Measurements from ENCODE around the gene CYP2E1. TPM values are rescaled to one million over a fixed set of nuclear protein-coding genes. Genes with fewer than 3 reads are reported as not detected.
"Not testable (repeated sequence)": the region's sequence is repeated elsewhere in the genome, so short reads cannot be mapped to it uniquely, and the experiment has no call there.

Gene CYP2E1
- total and polyA plus RNA-seq, 2 donors (not counting 1 experiment from before 2014, with no cell fraction given) = 0.50 to 0.90 TPM

- no peak overlapping the region for H3K27ac ChIP-seq (ENCODE audit: insufficient read depth, low read length)
Measured at GRCh38 chr10:133515471-133515870, 11.7 kb upstream of the CYP2E1 start.

GRCh38 chr10:133516057-133516456 is 11.1 kb upstream of the CYP2E1 start:
- H3K9ac ChIP-seq (ENCODE audit: insufficient read depth, low read length) = no peak overlapping the region
- no peak overlapping the region for H3K4me2 ChIP-seq (ENCODE audit: extremely low read depth, insufficient read depth, low read length)
- H4K20me1 ChIP-seq (ENCODE audit: control insufficient read depth, extremely low read depth, insufficient read depth, low read length) = no peaks in the 10 kb centered on the region
- no peaks in the 10 kb centered on the region for H3K36me3 ChIP-seq (ENCODE audit: control insufficient read depth, insufficient read depth, low read length)
- H2AFZ ChIP-seq (ENCODE audit: low read length) = no peak overlapping the region
- no peak overlapping the region for H3K4me3 ChIP-seq (replicated peaks in 1 of 4; ENCODE audit: control extremely low read depth in 1 of 4, insufficient read depth in 1 of 4, low read depth in 3 of 4, low read length in 4 of 4)
- TF ChIP-seq EZH2 (IDR thresholded peaks at IDR 0.05; ENCODE audit: low read length, missing control alignments) = no peak
- TF ChIP-seq CTCF (conservative IDR thresholded peaks at IDR 0.05 in 1 of 2, IDR thresholded peaks at IDR 0.05 in 1 of 2; ENCODE audit: low read depth in 1 of 2, low read length in 2 of 2) = no peak
- no peak for DNase-seq (ENCODE audit: low read depth in 2 of 2)
- H3K9me3 ChIP-seq (ENCODE audit: control insufficient read depth, insufficient read depth, low read depth, low read length) = no peaks in the 10 kb centered on the region
- no peaks in the 10 kb centered on the region for H3K79me2 ChIP-seq (ENCODE audit: control insufficient read depth, insufficient read depth, low read length)
- no peak overlapping the region for H3K27ac ChIP-seq (ENCODE audit: insufficient read depth, low read length)
- H3K27me3 ChIP-seq (ENCODE audit: control insufficient read depth, insufficient read depth, low read length) = no peaks in the 10 kb centered on the region
- no peaks in the 10 kb centered on the region for H3K4me1 ChIP-seq (ENCODE audit: control insufficient read depth, extremely low read depth, insufficient read depth, low read length)

More at GRCh38 chr10:133515471-133515870, 11.7 kb upstream of the CYP2E1 start:
- no peaks in the 10 kb centered on the region for H3K79me2 ChIP-seq (ENCODE audit: control insufficient read depth, insufficient read depth, low read length)
- TF ChIP-seq CTCF (conservative IDR thresholded peaks at IDR 0.05 in 1 of 2, IDR thresholded peaks at IDR 0.05 in 1 of 2; ENCODE audit: low read depth in 1 of 2, low read length in 2 of 2) = no peak
- no peaks in the 10 kb centered on the region for H4K20me1 ChIP-seq (ENCODE audit: control insufficient read depth, extremely low read depth, insufficient read depth, low read length)
- H3K27me3 ChIP-seq (ENCODE audit: control insufficient read depth, insufficient read depth, low read length) = no peaks in the 10 kb centered on the region
- H2AFZ ChIP-seq (ENCODE audit: low read length) = no peak overlapping the region
- no peaks in the 10 kb centered on the region for H3K9me3 ChIP-seq (ENCODE audit: control insufficient read depth, insufficient read depth, low read depth, low read length)
- H3K4me1 ChIP-seq (ENCODE audit: control insufficient read depth, extremely low read depth, insufficient read depth, low read length) = no peaks in the 10 kb centered on the region
- no peak overlapping the region for H3K4me2 ChIP-seq (ENCODE audit: extremely low read depth, insufficient read depth, low read length)
- no peak overlapping the region for H3K4me3 ChIP-seq (replicated peaks in 1 of 4; ENCODE audit: control extremely low read depth in 1 of 4, insufficient read depth in 1 of 4, low read depth in 3 of 4, low read length in 4 of 4)
- no peak for DNase-seq (ENCODE audit: low read depth in 2 of 2)
- no peaks in the 10 kb centered on the region for H3K36me3 ChIP-seq (ENCODE audit: control insufficient read depth, insufficient read depth, low read length)
- no peak overlapping the region for H3K9ac ChIP-seq (ENCODE audit: insufficient read depth, low read length)

GRCh38 chr10:133518517-133518916 is 8.6 kb upstream of the CYP2E1 start:
- H3K79me2 ChIP-seq (ENCODE audit: control insufficient read depth, insufficient read depth, low read length); H3K27ac ChIP-seq (ENCODE audit: insufficient read depth, low read length); H3K27me3 ChIP-seq (ENCODE audit: control insufficient read depth, insufficient read depth, low read length); H3K9ac ChIP-seq (ENCODE audit: insufficient read depth, low read length); DNase-seq (ENCODE audit: low read depth in 2 of 2); H2AFZ ChIP-seq (ENCODE audit: low read length); H3K4me1 ChIP-seq (ENCODE audit: control insufficient read depth, extremely low read depth, insufficient read depth, low read length); H3K4me3 ChIP-seq (replicated peaks in 1 of 4; ENCODE audit: control extremely low read depth in 1 of 4, insufficient read depth in 1 of 4, low read depth in 3 of 4, low read length in 4 of 4); H4K20me1 ChIP-seq (ENCODE audit: control insufficient read depth, extremely low read depth, insufficient read depth, low read length); H3K4me2 ChIP-seq (ENCODE audit: extremely low read depth, insufficient read depth, low read length); H3K9me3 ChIP-seq (ENCODE audit: control insufficient read depth, insufficient read depth, low read depth, low read length); H3K36me3 ChIP-seq (ENCODE audit: control insufficient read depth, insufficient read depth, low read length): not testable (repeated sequence)

Data from fibroblast of lung (primary cell).